Erythroblast (primary cell): ENCODE data around the gene FRMPD2.

Source experiments
- GATA1 ChIP-seq: IDR thresholded peaks from 2 replicates; pipeline ENCODE4 v1.6.1; 2011; ENCODE audit warnings: low read depth, mild to moderate bottlenecking, control low read depth, low read length, moderate library complexity
- POLR2A ChIP-seq: IDR thresholded peaks from 2 replicates; pipeline ENCODE4 v1.6.1; 2011; ENCODE audit warnings: mild to moderate bottlenecking, low read length

DNA sequence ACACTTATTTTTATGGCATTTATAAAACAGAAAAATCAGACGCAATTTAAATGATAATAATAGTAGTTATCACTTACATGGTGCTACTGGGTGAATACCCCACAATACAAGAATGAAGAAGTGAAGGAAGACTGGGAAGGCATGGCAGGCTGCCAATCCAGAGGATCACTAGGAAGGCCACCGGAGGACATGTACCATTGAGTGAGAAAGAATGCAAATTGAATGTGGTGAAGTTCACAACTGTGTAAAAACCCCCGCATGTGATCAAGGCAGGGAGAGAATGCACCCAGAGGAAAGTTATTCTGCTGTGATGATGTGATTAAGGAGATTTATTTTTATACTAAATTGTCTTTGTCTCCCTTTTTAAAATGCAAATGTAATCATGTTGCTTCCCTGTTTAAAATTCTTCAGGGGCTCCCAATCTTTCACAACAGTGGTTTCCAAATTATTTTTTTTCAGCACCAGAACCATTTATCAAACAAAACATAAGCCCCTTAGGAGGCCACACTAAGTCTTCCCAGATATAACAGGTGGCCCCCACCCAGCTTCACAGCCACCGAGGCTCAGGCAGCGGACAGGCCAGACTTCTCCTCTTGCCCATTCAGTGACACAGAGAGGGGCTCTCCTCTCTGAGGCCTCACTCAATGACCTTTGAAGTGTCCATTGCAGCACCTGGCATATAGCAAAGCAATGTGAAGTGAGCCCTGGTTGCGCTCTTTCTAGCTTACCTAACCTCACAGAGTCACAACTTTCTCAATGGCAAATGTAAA, 59.6 kb downstream of the FRMPD2 start:
- TF ChIP-seq POLR2A (no peak), GATA1 (no peak)
